NCI-H187 treated with DMSO at 0.1 percent for 48 hours (cell line): Measurements from ENCODE around the gene RGS18.
"Not testable (repeated sequence)": the region's sequence is repeated elsewhere in the genome, so short reads cannot be mapped to it uniquely, and the experiment has no call there.

Source experiments
- DNase-seq: peaks from one replicate; lab custom pipeline; 2025; lab: John Stamatoyannopoulos, UW

Gene RGS18

GRCh38 chr1:192158181-192158580, at the start of gene RGS18:
TSS of gene RGS18 (plus strand) at chr1:192158462. CDS start at chr1:192158638, 176 bp downstream.
- no peak for DNase-seq

- DNase-seq: no peak
Observed at GRCh38 chr1:192109576-192109975, 48.7 kb upstream of the RGS18 start.

- DNase-seq: no peak
Observed at GRCh38 chr1:192115000-192115399, 43.3 kb upstream of the RGS18 start.

- no peak for DNase-seq
Observed at GRCh38 chr1:192118881-192119405, 39.3 kb upstream of the RGS18 start.

- DNase-seq: no peak
Observed at GRCh38 chr1:192119701-192120100, 38.6 kb upstream of the RGS18 start.

- DNase-seq: no peak
Observed at GRCh38 chr1:192122668-192123067, 35.6 kb upstream of the RGS18 start.

- DNase-seq: no peak
Observed at GRCh38 chr1:192123212-192123611, 35.0 kb upstream of the RGS18 start.

- DNase-seq: no peak
Observed at GRCh38 chr1:192126030-192126619, 32.1 kb upstream of the RGS18 start.

GRCh38 chr1:192130175-192130574, 28.1 kb upstream of the RGS18 start:
- DNase-seq: no peak

- DNase-seq: not testable (repeated sequence)
Observed at GRCh38 chr1:192130865-192131264, 27.4 kb upstream of the RGS18 start.

GRCh38 chr1:192131914-192132313, 26.3 kb upstream of the RGS18 start:
- DNase-seq: no peak

GRCh38 chr1:192133350-192133926, 24.8 kb upstream of the RGS18 start:
- DNase-seq: no peak

- no peak for DNase-seq
Observed at GRCh38 chr1:192140382-192140781, 17.9 kb upstream of the RGS18 start.

- DNase-seq: no peak
Observed at GRCh38 chr1:192147221-192147620, 11.0 kb upstream of the RGS18 start.

- no peak for DNase-seq
Observed at GRCh38 chr1:192147696-192148095, 10.6 kb upstream of the RGS18 start.

- DNase-seq: no peak
Observed at GRCh38 chr1:192151176-192151575, 7.1 kb upstream of the RGS18 start.

GRCh38 chr1:192153276-192153675, 5.0 kb upstream of the RGS18 start:
- DNase-seq: no peak

- no peak for DNase-seq
Observed at GRCh38 chr1:192157067-192157466, 1.2 kb upstream of the RGS18 start.

GRCh38 chr1:192159014-192159413, 752 bp downstream of the RGS18 start:
- no peak for DNase-seq

- no peak for DNase-seq
Observed at GRCh38 chr1:192159781-192160180, 1.5 kb downstream of the RGS18 start.

GRCh38 chr1:192160196-192160595, 1.9 kb downstream of the RGS18 start:
- no peak for DNase-seq

GRCh38 chr1:192161976-192162375, 3.7 kb downstream of the RGS18 start:
- DNase-seq: no peak

- DNase-seq: no peak
Observed at GRCh38 chr1:192162376-192162775, 4.1 kb downstream of the RGS18 start.

GRCh38 chr1:192165002-192165401, 6.7 kb downstream of the RGS18 start:
- DNase-seq: not testable (repeated sequence)
